GM23248 (cell line): ENCODE measurements around the gene FZD10.

ENCODE experiments used
- EZH2 ChIP-seq: fragments of 200-600 bp; sonication (generic); IDR thresholded peaks from 2 replicates; pipeline ENCODE4 v1.6.1; 2018; ENCODE audit warnings: antibody characterized with exemption, mild to moderate bottlenecking; ENCODE audit not compliant: insufficient read depth, poor library complexity, severe bottlenecking
- EZH2phosphoT487 ChIP-seq: fragments of 200-600 bp; sonication (generic); IDR thresholded peaks from 2 replicates; pipeline ENCODE4 v1.6.1; 2018; ENCODE audit warnings: antibody characterized with exemption, moderate library complexity, mild to moderate bottlenecking, low read depth; ENCODE audit not compliant: insufficient read depth

- TF ChIP-seq EZH2phosphoT487 (no peak), EZH2 (no peak)
These were observed 23.5 kb downstream of the FZD10 start for GRCh38 chr12:130185455-130186391.
